Measurements from ENCODE around the gene GRPEL1. TPM values are rescaled to one million over a fixed set of nuclear protein-coding genes. Genes with fewer than 3 reads are reported as not detected.

GRPEL1 gene
- total and polyA plus RNA-seq, 8 donors: 20.1 to 33.9 (median 28.5) TPM

GRCh38 chr4:7073526-7074390 is 5.9 kb upstream of the GRPEL1 start:
- H3K36me3 ChIP-seq: no peaks in the 10 kb centered on the region
- H3K9me3 ChIP-seq: no peaks in the 10 kb centered on the region
- H3K27ac ChIP-seq: no peak overlapping the region
- DNase-seq: peak in 2 of 4 donors; percentile 28 to 71
- intact Hi-C loops (cut with DNase I): loop anchor here in 1 of 2 donors (10.0 kb wide), 2 partner anchors 169 to 349 kb away; partner anchors contain the start of gene TBC1D14
- ATAC-seq: peak; percentile 11
- no peaks in the 10 kb centered on the region for H3K27me3 ChIP-seq
- no peak for TF ChIP-seq CTCF (IDR thresholded peaks at IDR 0.05)
- H3K4me3 ChIP-seq: no peak overlapping the region
- H3K4me1 ChIP-seq: peaks cover 0 to 15% of the 10 kb centered on the region in 2 donors

- H3K4me1 ChIP-seq: peaks cover 0 to 17% of the 10 kb centered on the region in 2 donors
- no peaks in the 10 kb centered on the region for H3K27me3 ChIP-seq
- no peaks in the 10 kb centered on the region for H3K9me3 ChIP-seq
- ATAC-seq: no peak
- H3K4me3 ChIP-seq: no peak overlapping the region
- H3K27ac ChIP-seq: no peak overlapping the region
- intact Hi-C loops (cut with DNase I): loop anchor here in 1 of 2 donors (10.0 kb wide), 2 partner anchors 168 to 348 kb away; partner anchors contain the start of gene TBC1D14
- no peak for DNase-seq
- TF ChIP-seq CTCF (IDR thresholded peaks at IDR 0.05): no peak
- no peaks in the 10 kb centered on the region for H3K36me3 ChIP-seq
Measured at GRCh38 chr4:7073059-7073458, 5.2 kb upstream of the GRPEL1 start.

- Histone ChIP-seq H3K9me3 (no peaks in the 10 kb centered on the region), H3K27me3 (no peaks in the 10 kb centered on the region), H3K36me3 (no peaks in the 10 kb centered on the region), H3K4me1 (peaks cover 12 to 30% of the 10 kb centered on the region in 2 donors), H3K27ac (no peak overlapping the region), H3K4me3 (no peak overlapping the region)
- DNase-seq (peak; percentile 71 to 93 (median 86)), ATAC-seq (peak; percentile 53)
- peak; percentile 99 for TF ChIP-seq CTCF (IDR thresholded peaks at IDR 0.05)
- intact Hi-C loops (cut with DNase I): loop anchor here in 1 of 2 donors (10.0 kb wide), 2 partner anchors 166 to 346 kb away; partner anchors contain the start of gene TBC1D14
Measured at GRCh38 chr4:7070729-7071511, 3.1 kb upstream of the GRPEL1 start.

- intact Hi-C loops (cut with DNase I): no loop called here
- no peak for DNase-seq
- Histone ChIP-seq H3K27ac (peak overlapping the region; percentile 87 to 96), H3K4me3 (peak overlapping the region; percentile 70 to 99), H3K36me3 (peaks cover 0 to 11% of the 10 kb centered on the region in 2 donors), H3K4me1 (peaks cover 12 to 44% of the 10 kb centered on the region in 2 donors), H3K27me3 (no peaks in the 10 kb centered on the region), H3K9me3 (no peaks in the 10 kb centered on the region)
- no peak for TF ChIP-seq CTCF (IDR thresholded peaks at IDR 0.05)
- ATAC-seq: no peak
Measured at GRCh38 chr4:7068883-7069282, 1.0 kb upstream of the GRPEL1 start.
